Stomach smooth muscle (tissue), 2 donors: ENCODE results near the gene ADCY7.
A peak's percentile ranks its signal among the peaks of the same experiment; 100 is the strongest.

Experiments used
- H3K27ac ChIP-seq: one replicate; pipeline ENCODE4 v1.7.0; 2013; ENCODE audit warnings: mild to moderate bottlenecking, low read length, inconsistent platforms
- H3K27me3 ChIP-seq, 2 donors: one replicate each; pipeline ENCODE4 v1.7.0; 2013; ENCODE audit warnings: low read length in 2 of 2; ENCODE audit not compliant: insufficient read depth in 2 of 2, control insufficient read depth in 1 of 2
- H3K36me3 ChIP-seq, 2 donors: one replicate each; pipeline ENCODE4 v1.7.0; 2013; ENCODE audit warnings: low read length in 2 of 2; ENCODE audit not compliant: control insufficient read depth in 2 of 2, insufficient read depth in 2 of 2
- H3K4me1 ChIP-seq: one replicate; pipeline ENCODE4 v1.7.0; 2013; ENCODE audit warnings: low read length; ENCODE audit not compliant: control insufficient read depth, insufficient read depth
- H3K4me3 ChIP-seq, 2 donors: one replicate each; pipeline ENCODE4 v1.7.0; 2013; ENCODE audit warnings: low read length in 2 of 2
- H3K9ac ChIP-seq, 2 donors: one replicate each; pipeline ENCODE4 v1.7.0; 2013; ENCODE audit warnings: low read length in 2 of 2, mild to moderate bottlenecking in 1 of 2
- H3K9me3 ChIP-seq, 2 donors: one replicate each; pipeline ENCODE4 v1.7.0; 2013; ENCODE audit warnings: low read length in 2 of 2; ENCODE audit not compliant: control insufficient read depth in 2 of 2
- donor health status: healthy.
- donor health status: Pancreatic carcinoma.

Gene ADCY7

DNA sequence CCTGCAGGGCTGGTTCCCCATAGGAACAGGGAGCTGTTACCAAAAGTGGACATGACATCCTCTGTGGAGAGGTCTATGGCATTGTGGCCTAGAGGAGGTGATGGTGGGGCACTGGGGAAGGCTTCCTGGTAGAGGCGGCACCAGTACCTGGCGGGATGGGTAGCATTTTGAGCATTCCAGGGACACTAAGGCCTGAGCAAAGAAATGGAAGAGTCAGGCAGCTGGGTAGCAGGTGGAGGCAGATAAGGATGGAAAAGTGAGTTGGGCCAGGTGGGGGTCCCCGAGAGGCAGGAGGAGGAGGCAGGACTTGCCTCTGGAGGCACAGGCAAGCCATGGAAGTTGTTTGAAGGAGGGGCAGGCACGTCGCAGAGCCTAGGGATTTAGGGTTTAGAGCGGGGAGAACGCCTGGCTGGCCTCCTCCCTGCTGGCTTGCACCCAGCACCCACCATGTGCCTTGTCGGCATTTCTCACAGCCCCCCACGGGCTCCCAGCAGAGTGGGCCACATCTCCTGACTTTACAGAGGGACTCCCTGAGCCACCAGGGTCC, 5.1 kb upstream of the ADCY7 start:
- H3K4me3 ChIP-seq: no peak overlapping the region
- no peaks in the 10 kb centered on the region for H3K27me3 ChIP-seq
- H3K9ac ChIP-seq: no peak overlapping the region
- peaks cover 19% of the 10 kb centered on the region for H3K4me1 ChIP-seq
- no peak overlapping the region for H3K27ac ChIP-seq
- H3K36me3 ChIP-seq: no peaks in the 10 kb centered on the region
- no peaks in the 10 kb centered on the region for H3K9me3 ChIP-seq

- H3K36me3 ChIP-seq: no peaks in the 10 kb centered on the region
- H3K4me1 ChIP-seq: peaks cover 24% of the 10 kb centered on the region
- H3K9me3 ChIP-seq: no peaks in the 10 kb centered on the region
- H3K27ac ChIP-seq: no peak overlapping the region
- H3K27me3 ChIP-seq: no peaks in the 10 kb centered on the region
- H3K4me3 ChIP-seq: no peak overlapping the region
- H3K9ac ChIP-seq: no peak overlapping the region
Measured at GRCh38 chr16:50261707-50262235, 4.6 kb upstream of the ADCY7 start.

GRCh38 chr16:50263060-50263909, 3.1 kb upstream of the ADCY7 start:
- Histone ChIP-seq H3K27ac (no peak overlapping the region), H3K9ac (no peak overlapping the region), H3K36me3 (no peaks in the 10 kb centered on the region), H3K27me3 (no peaks in the 10 kb centered on the region), H3K4me1 (peaks cover 30% of the 10 kb centered on the region), H3K4me3 (no peak overlapping the region), H3K9me3 (no peaks in the 10 kb centered on the region)

GRCh38 chr16:50263940-50264929, 2.1 kb upstream of the ADCY7 start:
- Histone ChIP-seq H3K9me3 (no peaks in the 10 kb centered on the region), H3K9ac (no peak overlapping the region), H3K4me3 (no peak overlapping the region), H3K27me3 (no peaks in the 10 kb centered on the region), H3K4me1 (peaks cover 28% of the 10 kb centered on the region), H3K36me3 (no peaks in the 10 kb centered on the region), H3K27ac (no peak overlapping the region)

GRCh38 chr16:50265260-50265659, 1.1 kb upstream of the ADCY7 start:
- no peak overlapping the region for H3K4me3 ChIP-seq
- no peak overlapping the region for H3K9ac ChIP-seq
- peaks cover 21% of the 10 kb centered on the region for H3K4me1 ChIP-seq
- H3K9me3 ChIP-seq: no peaks in the 10 kb centered on the region
- H3K36me3 ChIP-seq: no peaks in the 10 kb centered on the region
- no peak overlapping the region for H3K27ac ChIP-seq
- H3K27me3 ChIP-seq: no peaks in the 10 kb centered on the region

GRCh38 chr16:50265716-50266336, 525 bp upstream of the ADCY7 start:
- H3K4me3 ChIP-seq: no peak overlapping the region
- H3K9ac ChIP-seq: no peak overlapping the region
- H3K27me3 ChIP-seq: no peaks in the 10 kb centered on the region
- no peaks in the 10 kb centered on the region for H3K36me3 ChIP-seq
- H3K9me3 ChIP-seq: no peaks in the 10 kb centered on the region
- H3K27ac ChIP-seq: peak overlapping the region; percentile 24
- peaks cover 21% of the 10 kb centered on the region for H3K4me1 ChIP-seq

- peak overlapping the region in 1 of 2 donors; percentile 33 for H3K9ac ChIP-seq
- H3K4me1 ChIP-seq: peaks cover 17% of the 10 kb centered on the region
- no peak overlapping the region for H3K27ac ChIP-seq
- no peaks in the 10 kb centered on the region for H3K36me3 ChIP-seq
- H3K27me3 ChIP-seq: no peaks in the 10 kb centered on the region
- H3K4me3 ChIP-seq: peak overlapping the region in 1 of 2 donors; percentile 49
- no peaks in the 10 kb centered on the region for H3K9me3 ChIP-seq
Measured at GRCh38 chr16:50267151-50267631, 840 bp downstream of the ADCY7 start.

DNA sequence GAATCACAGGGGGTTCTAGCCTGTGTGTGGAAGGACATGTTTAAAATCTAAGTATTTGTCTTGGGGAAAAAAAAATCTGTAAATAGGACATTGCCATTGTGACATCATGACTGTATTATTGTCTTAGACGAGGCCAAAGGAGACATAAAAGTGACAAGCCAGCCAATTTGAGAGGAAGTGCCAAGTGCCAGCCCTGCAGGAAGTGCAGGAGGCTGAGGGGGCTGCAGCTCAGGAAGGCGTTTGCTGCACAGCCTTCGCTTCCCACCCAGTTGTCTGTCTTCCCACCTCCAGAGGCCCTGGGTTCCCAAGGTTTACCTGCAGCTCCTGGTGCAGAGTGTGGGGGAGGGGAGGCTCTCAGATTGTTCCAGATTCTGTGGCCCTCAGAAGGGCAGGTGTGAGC, 1.3 kb downstream of the ADCY7 start:
- Histone ChIP-seq H3K4me1 (peaks cover 17% of the 10 kb centered on the region), H3K36me3 (no peaks in the 10 kb centered on the region), H3K27me3 (no peaks in the 10 kb centered on the region), H3K9ac (no peak overlapping the region), H3K27ac (no peak overlapping the region), H3K4me3 (no peak overlapping the region), H3K9me3 (no peaks in the 10 kb centered on the region)

GRCh38 chr16:50268352-50268751, 2.0 kb downstream of the ADCY7 start:
- Histone ChIP-seq H3K27ac (no peak overlapping the region), H3K36me3 (no peaks in the 10 kb centered on the region), H3K4me3 (no peak overlapping the region), H3K27me3 (no peaks in the 10 kb centered on the region), H3K9me3 (no peaks in the 10 kb centered on the region), H3K9ac (no peak overlapping the region), H3K4me1 (peaks cover 19% of the 10 kb centered on the region)
